Stimulated activated naive CD8-positive, alpha-beta T cell treated with anti-CD3 and anti-CD28 coated beads, Interleukin-15, amount 100 ng/mL, for 72 hours (primary cell): ENCODE data around the gene SMIM33.
"Not testable (repeated sequence)": the region's sequence is repeated elsewhere in the genome, so short reads cannot be mapped to it uniquely, and the experiment has no call there.

Experiments used
- ATAC-seq: fragments of 150-1000 bp; cut with Tn5 transposase; 2 replicates; pipeline ENCODE4 v1.10.0; 2021; ENCODE audit warnings: mild to moderate bottlenecking, moderate library complexity
- DNase-seq, 2 donors: peaks; one replicate each; pipeline ENCODE4 v3.0.0; 2021 to 2022
- H3K27ac Mint-ChIP-seq, 2 donors: one replicate each; pipeline ENCODE4 v1.8.0; 2022; ENCODE audit warnings: mild to moderate bottlenecking in 2 of 2, mixed read lengths in 2 of 2, moderate library complexity in 2 of 2
- H3K27me3 Mint-ChIP-seq: one replicate; pipeline ENCODE4 v1.8.0; 2022; ENCODE audit warnings: mixed read lengths
- H3K4me1 Mint-ChIP-seq: one replicate; pipeline ENCODE4 v1.8.0; 2022; ENCODE audit warnings: mild to moderate bottlenecking, mixed read lengths
- H3K4me3 Mint-ChIP-seq, 2 donors: one replicate each; pipeline ENCODE4 v1.8.0; 2022; ENCODE audit warnings: mild to moderate bottlenecking in 2 of 2, mixed read lengths in 2 of 2, moderate library complexity in 1 of 2
- H3K9me3 Mint-ChIP-seq, 2 donors: one replicate each; pipeline ENCODE4 v1.8.0; 2022; ENCODE audit warnings: mixed read lengths in 2 of 2

SMIM33 gene

DNA sequence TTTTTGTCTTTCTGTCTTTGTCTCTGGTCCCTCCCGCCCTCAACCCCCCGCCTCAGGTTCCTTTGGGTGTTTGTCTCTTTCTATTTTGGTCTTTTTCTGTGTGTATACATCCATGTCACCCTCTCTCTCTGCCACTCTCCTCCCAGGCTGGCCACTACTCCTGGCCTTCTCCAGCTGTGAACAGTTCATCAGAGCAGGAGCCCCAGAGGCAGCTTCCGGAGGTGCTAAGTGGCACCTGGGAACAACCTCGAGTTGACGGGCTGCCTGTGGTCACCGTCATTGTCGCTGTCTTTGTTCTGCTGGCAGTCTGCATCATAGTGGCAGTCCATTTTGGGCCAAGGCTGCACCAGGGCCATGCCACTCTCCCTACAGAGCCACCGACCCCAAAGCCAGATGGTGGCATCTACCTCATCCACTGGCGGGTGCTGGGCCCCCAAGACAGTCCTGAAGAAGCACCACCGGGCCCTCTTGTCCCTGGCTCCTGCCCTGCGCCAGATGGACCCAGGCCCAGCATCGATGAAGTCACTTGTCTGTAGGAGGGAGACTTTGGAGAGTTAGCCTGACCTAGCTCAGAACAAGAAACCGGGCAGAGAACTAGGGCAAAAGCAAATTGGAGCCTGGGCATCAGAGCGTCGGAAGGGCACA, 1.7 kb downstream of the SMIM33 start:
- H3K9me3 Mint-ChIP-seq = no peaks in the 10 kb centered on the region
- DNase-seq (no peak), ATAC-seq (no peak)
- H3K27me3 Mint-ChIP-seq = no peaks in the 10 kb centered on the region
- H3K4me3 Mint-ChIP-seq = peak overlapping the region; percentile 43 to 53
- H3K4me1 Mint-ChIP-seq = peaks cover 84% of the 10 kb centered on the region
- peak overlapping the region; percentile 80 to 91 for H3K27ac Mint-ChIP-seq

DNA sequence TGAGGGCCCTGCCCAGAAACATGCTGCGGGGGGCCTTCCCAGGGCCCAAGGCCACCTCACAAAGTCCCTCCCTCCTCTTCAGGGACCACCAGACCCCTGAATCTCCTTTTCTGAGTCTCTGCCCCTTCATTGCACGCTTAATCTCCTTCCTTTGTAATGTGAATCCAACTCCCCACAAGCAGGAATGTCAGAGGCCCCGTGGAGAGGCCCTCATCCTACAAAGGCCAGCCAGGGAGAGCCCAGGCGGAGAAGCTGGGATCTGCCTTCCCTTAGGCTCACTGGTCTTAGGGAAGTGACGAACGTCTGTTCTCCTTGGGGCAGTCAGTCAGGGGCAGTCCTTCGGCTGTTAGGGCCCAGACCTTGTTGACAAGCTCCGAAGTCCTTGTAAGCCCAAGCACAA, 2.3 kb downstream of the SMIM33 start:
- Mint-ChIP-seq H3K27ac (no peak overlapping the region), H3K4me3 (no peak overlapping the region), H3K9me3 (no peaks in the 10 kb centered on the region), H3K4me1 (peaks cover 85% of the 10 kb centered on the region), H3K27me3 (no peaks in the 10 kb centered on the region)
- DNase-seq (no peak), ATAC-seq (no peak)

DNA sequence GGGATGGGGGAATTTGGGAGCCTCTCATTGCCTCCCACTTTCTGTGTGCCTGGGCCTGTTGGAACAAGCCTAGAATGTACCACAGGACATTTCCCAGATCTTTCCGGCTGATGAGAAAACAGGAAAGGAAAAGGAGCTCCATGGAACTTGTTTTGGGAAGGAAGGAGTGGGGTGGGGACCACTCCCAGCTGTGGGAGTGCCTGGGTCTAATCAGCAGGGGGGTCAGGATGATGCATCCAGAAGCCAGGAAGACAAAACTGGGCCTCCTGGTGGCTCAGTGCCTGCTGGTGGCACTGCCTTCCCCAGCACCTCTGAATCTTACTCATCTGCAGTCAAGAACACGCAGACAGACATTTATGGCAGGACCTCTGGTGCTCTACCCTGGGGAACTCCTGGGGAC, 2.8 kb downstream of the SMIM33 start:
- Mint-ChIP-seq H3K27me3 (no peaks in the 10 kb centered on the region), H3K9me3 (no peaks in the 10 kb centered on the region), H3K4me1 (peaks cover 85% of the 10 kb centered on the region), H3K4me3 (no peak overlapping the region), H3K27ac (peak overlapping the region; percentile 37 to 52)
- ATAC-seq (no peak), DNase-seq (no peak)

DNA sequence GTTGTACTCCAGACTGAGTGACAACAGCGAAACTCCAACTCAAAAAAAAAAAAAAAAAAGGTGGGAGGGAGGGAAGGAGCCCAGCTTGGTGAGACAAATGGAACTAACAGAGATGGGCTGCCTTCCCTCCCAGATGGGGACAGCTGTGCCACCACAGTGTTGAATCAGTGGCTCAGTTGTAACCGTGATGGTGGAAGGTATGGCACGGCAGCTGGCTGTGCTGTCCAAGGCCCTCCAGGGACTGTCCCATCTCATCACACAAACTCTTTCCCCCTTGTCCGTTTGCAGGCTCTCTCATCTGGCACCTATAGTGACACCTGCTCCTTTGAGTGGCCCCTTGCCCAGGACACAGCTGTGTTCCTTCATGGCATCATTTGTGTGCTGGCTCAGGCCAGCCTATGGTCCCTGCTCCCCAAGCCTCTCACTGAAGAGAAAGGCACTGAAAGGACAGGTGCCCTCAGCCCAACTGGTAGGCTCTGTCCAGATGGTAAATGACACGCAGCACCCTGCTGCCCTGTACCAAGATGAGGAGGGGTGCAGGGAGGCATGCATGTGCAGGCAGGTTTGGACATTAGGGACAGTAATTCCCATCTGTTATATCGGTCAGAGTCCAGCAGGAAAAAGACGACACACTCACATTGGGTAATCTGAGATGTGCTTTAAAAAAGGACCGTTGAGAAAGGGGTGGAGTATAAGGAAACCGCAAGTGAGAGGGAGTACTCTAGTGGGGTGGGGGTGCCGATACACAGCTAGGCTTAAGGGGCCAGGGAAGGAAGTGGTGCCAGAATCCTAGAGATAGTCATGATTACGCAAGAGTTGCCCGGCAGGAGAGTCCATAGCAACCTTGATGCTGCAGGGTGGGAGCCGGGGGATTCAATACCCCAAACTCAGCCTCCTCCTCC, 4.3 kb downstream of the SMIM33 start:
- Mint-ChIP-seq H3K4me3 (no peak overlapping the region), H3K4me1 (peaks cover 78% of the 10 kb centered on the region), H3K27ac (peak overlapping the region in 1 of 2 donors; percentile 79), H3K27me3 (no peaks in the 10 kb centered on the region), H3K9me3 (no peaks in the 10 kb centered on the region)
- ATAC-seq (peak; percentile 31), DNase-seq (no peak)

GRCh38 chr5:139475865-139476617, 5.2 kb downstream of the SMIM33 start:
- no peaks in the 10 kb centered on the region for H3K9me3 Mint-ChIP-seq
- no peak for DNase-seq
- no peak overlapping the region for H3K4me3 Mint-ChIP-seq
- H3K4me1 Mint-ChIP-seq = peaks cover 76% of the 10 kb centered on the region
- no peaks in the 10 kb centered on the region for H3K27me3 Mint-ChIP-seq
- ATAC-seq = no peak
- H3K27ac Mint-ChIP-seq = no peak overlapping the region

GRCh38 chr5:139478657-139479423, 8.0 kb downstream of the SMIM33 start:
- H3K4me3 Mint-ChIP-seq, H3K27me3 Mint-ChIP-seq, DNase-seq, ATAC-seq, H3K27ac Mint-ChIP-seq, H3K9me3 Mint-ChIP-seq: not testable (repeated sequence)
- peaks cover 72% of the 10 kb centered on the region for H3K4me1 Mint-ChIP-seq

DNA sequence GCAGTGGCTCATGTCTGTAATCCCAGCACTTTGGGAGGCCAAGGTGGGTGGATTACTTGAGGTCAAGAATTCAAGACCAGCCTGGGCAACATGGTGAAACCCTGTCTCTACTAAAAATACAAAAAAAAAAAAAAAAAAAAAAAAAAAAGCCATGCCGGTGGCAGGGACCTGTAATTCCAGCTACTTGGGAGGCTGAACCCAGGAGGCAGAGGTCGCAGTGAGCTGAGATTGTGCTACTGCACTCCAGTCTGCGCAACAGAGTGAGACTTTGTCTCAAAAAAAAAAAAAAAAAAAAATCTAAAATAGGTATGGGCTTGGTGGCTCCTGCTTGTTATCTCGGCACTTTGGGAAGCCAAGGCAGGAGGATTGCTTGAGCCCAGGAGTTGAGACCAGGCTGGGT, 8.9 kb downstream of the SMIM33 start:
- not testable (repeated sequence) for H3K4me3 Mint-ChIP-seq, ATAC-seq, DNase-seq, H3K27me3 Mint-ChIP-seq, H3K9me3 Mint-ChIP-seq, H3K27ac Mint-ChIP-seq
- peaks cover 63% of the 10 kb centered on the region for H3K4me1 Mint-ChIP-seq

DNA sequence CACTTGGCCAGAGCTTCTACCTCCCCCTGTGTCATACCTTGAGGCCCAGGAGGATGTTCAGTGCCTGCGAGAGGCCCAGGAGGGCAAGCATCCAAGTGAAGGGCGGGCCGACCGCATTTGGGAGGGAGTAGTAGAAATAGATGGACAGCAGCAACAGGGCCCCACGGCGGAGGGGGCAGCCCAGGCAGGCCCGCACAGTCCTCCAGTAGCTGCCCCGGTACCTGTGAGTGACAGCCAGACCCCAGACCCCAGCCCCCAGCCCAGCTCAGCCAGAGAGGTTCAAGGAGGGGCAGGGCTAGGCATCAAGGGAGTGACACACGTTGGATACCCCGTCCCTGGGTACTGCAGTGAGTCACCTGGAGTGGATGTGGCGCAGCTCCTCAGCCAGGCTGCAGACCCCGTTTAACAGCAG, 10.3 kb downstream of the SMIM33 start:
- Mint-ChIP-seq H3K4me1 (peaks cover 49% of the 10 kb centered on the region), H3K27me3 (no peaks in the 10 kb centered on the region), H3K9me3 (no peaks in the 10 kb centered on the region), H3K4me3 (peak overlapping the region; percentile 84 to 86), H3K27ac (peak overlapping the region; percentile 15 to 93)
- DNase-seq = peak in 1 of 2 donors; percentile 41
- peak; percentile 42 for ATAC-seq

DNA sequence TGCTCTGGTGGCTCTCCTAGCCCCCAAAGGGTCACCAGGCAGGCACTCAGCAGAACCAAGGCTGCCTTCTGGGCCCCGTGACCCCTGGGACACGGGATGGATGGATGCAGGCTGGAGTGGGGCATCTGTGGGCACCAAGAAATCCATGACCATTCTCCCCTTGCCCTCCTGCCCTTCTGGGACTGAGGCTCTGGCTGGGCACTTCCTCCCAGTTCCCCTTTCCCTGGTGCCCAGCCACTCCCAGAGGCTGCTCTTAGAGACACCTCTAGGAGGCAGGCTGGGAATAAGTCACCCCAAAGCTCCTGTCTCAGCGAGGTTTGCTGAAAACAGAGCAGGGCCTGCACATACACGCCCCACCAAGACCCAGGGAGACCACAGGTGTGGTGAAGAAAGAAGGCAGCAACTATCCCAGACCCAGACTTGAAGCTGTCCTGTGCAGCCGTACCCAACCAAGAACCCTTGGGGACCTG, 10.8 kb downstream of the SMIM33 start:
- peak; percentile 46 for ATAC-seq
- no peak for DNase-seq
- H3K4me3 Mint-ChIP-seq = peak overlapping the region; percentile 84 to 86
- H3K9me3 Mint-ChIP-seq = no peaks in the 10 kb centered on the region
- peaks cover 47% of the 10 kb centered on the region for H3K4me1 Mint-ChIP-seq
- H3K27me3 Mint-ChIP-seq = no peaks in the 10 kb centered on the region
- H3K27ac Mint-ChIP-seq = peak overlapping the region; percentile 88 to 93

DNA sequence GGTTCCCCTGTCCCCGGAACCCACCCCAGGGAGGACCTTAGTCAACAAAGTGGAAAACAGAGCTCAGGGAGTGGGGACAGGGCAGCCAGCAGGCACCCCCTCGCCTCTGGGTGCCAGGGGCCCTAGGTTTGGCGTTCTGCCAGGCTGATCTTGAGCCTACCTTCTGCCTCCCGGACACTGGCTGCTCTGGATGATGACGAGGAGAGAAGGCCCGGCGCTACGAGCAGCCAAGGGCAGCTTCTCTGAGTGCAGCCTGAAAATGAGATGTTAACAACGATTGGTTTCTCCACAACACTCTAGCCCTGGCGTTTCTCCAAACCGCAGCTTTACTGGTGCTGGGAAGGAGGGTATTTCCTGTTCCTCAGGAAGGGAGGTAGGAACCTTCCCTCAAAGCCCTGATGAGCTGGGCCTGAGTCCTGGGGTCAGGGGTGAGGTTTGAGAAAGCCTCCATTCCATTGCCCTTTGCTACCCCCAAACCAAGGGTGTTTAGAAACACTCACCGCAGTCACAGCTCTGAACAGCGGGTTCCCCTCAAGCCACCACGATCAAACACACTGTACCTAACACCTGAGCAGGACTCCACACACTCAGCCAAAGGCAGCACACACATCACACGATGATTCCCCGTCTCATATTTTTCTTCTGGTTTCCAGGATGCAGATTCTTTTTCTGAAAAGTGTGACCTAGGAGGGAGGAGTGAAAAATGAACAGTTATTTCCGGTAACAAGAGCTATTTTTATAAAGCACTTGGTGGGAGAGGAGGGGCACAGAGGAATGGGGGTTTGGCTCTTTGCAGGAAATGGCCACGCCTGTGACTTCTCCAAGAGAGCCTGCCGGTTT, 11.5 kb downstream of the SMIM33 start, which contains the start of gene STING1:
Gene STING1 (minus strand): TSS at position 709 of the 840 bp plus-strand sequence. CDS start 1,054 bp downstream, outside the sequence.
- peak within 1 kb of the TSS; percentile 88 to 93 for H3K27ac Mint-ChIP-seq

GRCh38 chr5:139482890-139483208, 12.0 kb downstream of the SMIM33 start:
- H3K27me3 Mint-ChIP-seq, H3K9me3 Mint-ChIP-seq, DNase-seq, ATAC-seq: not testable (repeated sequence)
- H3K27ac Mint-ChIP-seq = peak overlapping the region; percentile 88 to 93
- peaks cover 47% of the 10 kb centered on the region for H3K4me1 Mint-ChIP-seq
- H3K4me3 Mint-ChIP-seq = peak overlapping the region; percentile 84 to 86

More for the DNA sequence above, 11.5 kb downstream of the SMIM33 start, which contains the start of gene STING1:
- Mint-ChIP-seq H3K27me3 (no peaks in the 10 kb centered on the region), H3K4me1 (peaks cover 47% of the 10 kb centered on the region), H3K4me3 (peak within 1 kb of the TSS; percentile 84 to 86), H3K9me3 (no peaks in the 10 kb centered on the region)
- peak; percentile 91 for ATAC-seq
- peak; percentile 55 to 80 for DNase-seq

- H3K27ac Mint-ChIP-seq = no peak overlapping the region
- no peaks in the 10 kb centered on the region for H3K9me3 Mint-ChIP-seq
- DNase-seq (no peak), ATAC-seq (no peak)
- no peak overlapping the region for H3K4me3 Mint-ChIP-seq
- peaks cover 29% of the 10 kb centered on the region for H3K4me1 Mint-ChIP-seq
- no peaks in the 10 kb centered on the region for H3K27me3 Mint-ChIP-seq
These were observed 15.4 kb downstream of the SMIM33 start for GRCh38 chr5:139486201-139486600.

DNA sequence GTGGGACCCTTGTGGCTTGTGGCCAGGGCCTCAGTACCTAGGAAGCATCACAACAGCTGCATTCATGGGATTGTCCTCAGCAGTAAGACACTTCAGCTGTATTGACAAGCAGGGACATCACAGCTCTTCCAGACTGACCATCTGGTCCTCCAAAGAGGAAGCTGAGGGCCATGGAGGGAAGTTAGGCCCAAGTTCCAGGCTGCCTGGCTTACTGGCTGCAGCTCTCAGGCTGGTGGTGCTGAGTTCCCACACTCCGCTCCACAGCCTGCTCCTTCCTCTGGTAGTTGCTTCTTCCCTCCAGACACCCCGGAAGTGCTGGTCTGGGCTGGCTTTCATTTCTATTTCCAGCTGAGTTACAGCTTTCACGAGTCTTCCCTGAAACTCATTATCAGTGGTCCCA, 17.5 kb downstream of the SMIM33 start:
- ATAC-seq (no peak), DNase-seq (no peak)
- H3K4me1 Mint-ChIP-seq = peaks cover 19% of the 10 kb centered on the region
- no peaks in the 10 kb centered on the region for H3K27me3 Mint-ChIP-seq
- H3K9me3 Mint-ChIP-seq = no peaks in the 10 kb centered on the region
- peak overlapping the region in 1 of 2 donors; percentile 36 for H3K4me3 Mint-ChIP-seq
- H3K27ac Mint-ChIP-seq = peak overlapping the region; percentile 69 to 94

- Mint-ChIP-seq H3K9me3 (no peaks in the 10 kb centered on the region), H3K27ac (peak overlapping the region in 1 of 2 donors; percentile 57), H3K4me3 (peak overlapping the region; percentile 29 to 49), H3K4me1 (peaks cover 30% of the 10 kb centered on the region), H3K27me3 (no peaks in the 10 kb centered on the region)
- DNase-seq = no peak
- no peak for ATAC-seq
These were observed 21.9 kb downstream of the SMIM33 start for GRCh38 chr5:139492700-139493192.
